Upper lobe of left lung (tissue), 4 donors: ENCODE results near the gene TMCC1.

Experiments
- EP300 ChIP-seq, 4 donors: sonication (generic); formaldehyde crosslinking; IDR thresholded peaks; one replicate each; pipeline ENCODE4 v1.5.1; 2017; ENCODE audit warnings: antibody characterized with exemption in 4 of 4, control low read depth in 2 of 4
- POLR2A ChIP-seq, 4 donors: fragments of 450-650 bp; IDR thresholded peaks; one replicate each; pipeline ENCODE4 v1.5.1; 2016 to 2017; ENCODE audit warnings: antibody characterized with exemption in 4 of 4, mild to moderate bottlenecking in 2 of 4
- POLR2AphosphoS5 ChIP-seq, 2 donors: sonication (generic); formaldehyde crosslinking; IDR thresholded peaks; one replicate each; pipeline ENCODE4 v1.5.1; 2017; ENCODE audit warnings: antibody characterized with exemption in 2 of 2
- TF ChIP-seq, protein P1 (sequence below), 6 experiments: fragments of 450-650 bp in 4 of 6; fragments of 200-600 bp in 2 of 6; sonication (generic) in 2 of 6; IDR thresholded peaks; one replicate each; pipeline ENCODE4 v1.5.1; 2016 to 2019; ENCODE audit warnings: antibody characterized with exemption in 6 of 6

DNA sequence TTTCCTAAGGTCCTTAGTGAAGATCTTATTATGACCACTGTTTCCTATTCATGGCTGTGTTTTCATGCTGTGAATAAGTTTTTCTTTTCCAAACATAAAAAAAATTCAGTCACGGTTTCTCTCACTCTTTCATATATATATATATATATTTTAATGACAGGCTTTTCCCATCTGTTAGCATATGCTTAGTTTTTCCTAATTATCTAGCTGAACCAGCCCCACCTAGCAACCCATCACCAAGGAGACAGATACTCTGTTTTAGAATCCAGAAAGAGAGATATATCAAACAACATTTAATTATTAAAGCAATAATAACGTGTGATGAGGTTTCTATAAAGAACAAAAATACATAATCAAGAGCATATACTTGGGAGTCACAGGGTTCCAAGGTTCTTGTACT is 58.3 kb downstream of the TMCC1 start:
- TF ChIP-seq, protein P1, sequence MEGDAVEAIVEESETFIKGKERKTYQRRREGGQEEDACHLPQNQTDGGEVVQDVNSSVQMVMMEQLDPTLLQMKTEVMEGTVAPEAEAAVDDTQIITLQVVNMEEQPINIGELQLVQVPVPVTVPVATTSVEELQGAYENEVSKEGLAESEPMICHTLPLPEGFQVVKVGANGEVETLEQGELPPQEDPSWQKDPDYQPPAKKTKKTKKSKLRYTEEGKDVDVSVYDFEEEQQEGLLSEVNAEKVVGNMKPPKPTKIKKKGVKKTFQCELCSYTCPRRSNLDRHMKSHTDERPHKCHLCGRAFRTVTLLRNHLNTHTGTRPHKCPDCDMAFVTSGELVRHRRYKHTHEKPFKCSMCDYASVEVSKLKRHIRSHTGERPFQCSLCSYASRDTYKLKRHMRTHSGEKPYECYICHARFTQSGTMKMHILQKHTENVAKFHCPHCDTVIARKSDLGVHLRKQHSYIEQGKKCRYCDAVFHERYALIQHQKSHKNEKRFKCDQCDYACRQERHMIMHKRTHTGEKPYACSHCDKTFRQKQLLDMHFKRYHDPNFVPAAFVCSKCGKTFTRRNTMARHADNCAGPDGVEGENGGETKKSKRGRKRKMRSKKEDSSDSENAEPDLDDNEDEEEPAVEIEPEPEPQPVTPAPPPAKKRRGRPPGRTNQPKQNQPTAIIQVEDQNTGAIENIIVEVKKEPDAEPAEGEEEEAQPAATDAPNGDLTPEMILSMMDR (IDR thresholded peaks at IDR 0.05): no peak
- TF ChIP-seq EP300 (IDR thresholded peaks at IDR 0.05) (no peak), POLR2AphosphoS5 (IDR thresholded peaks at IDR 0.05) (no peak), POLR2A (IDR thresholded peaks at IDR 0.05) (no peak)
